Measurements from ENCODE around the gene GALNS. TPM values are rescaled to one million over a fixed set of nuclear protein-coding genes. Genes with fewer than 3 reads are reported as not detected.

Gene GALNS
- total and polyA plus RNA-seq, 2 of the 13 experiments (the other 11 are each of a cell fraction or from before 2014, with no cell fraction given) = 9.2 to 9.8 TPM

DNA sequence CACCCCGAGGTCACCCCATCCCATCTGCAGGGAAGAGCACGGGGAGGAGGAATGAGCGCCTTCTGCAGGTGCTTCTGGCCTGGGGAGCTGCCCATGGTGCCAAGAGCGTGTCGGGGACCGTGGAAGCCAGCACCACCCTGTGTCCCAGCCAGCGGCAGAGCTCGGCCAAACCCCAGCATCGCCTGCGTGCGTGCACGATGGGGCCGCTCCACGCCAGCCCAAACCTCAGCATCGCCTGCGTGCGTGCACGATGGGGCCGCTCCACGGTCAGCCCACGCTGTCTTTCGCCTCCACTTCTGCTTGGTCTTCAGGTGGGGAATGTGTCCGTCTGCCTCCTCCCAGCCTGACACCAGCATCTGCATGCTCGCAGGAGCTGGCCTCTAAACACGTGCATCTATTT lies 13.9 kb downstream of the GALNS start:
- Histone ChIP-seq H3K27ac (ENCODE audit: extremely low read length, insufficient read depth, low read length) (no peak overlapping the region), H3K79me2 (ENCODE audit: insufficient read depth, low read length) (no peaks in the 10 kb centered on the region), H3K4me2 (ENCODE audit: low read depth, low read length) (no peak overlapping the region), H4K20me1 (ENCODE audit: insufficient read depth, low read length) (no peaks in the 10 kb centered on the region), H3K4me1 (ENCODE audit: insufficient read depth, low read length) (no peaks in the 10 kb centered on the region), H2AFZ (ENCODE audit: low read length) (no peak overlapping the region), H3K9me3 (ENCODE audit: low read length) (no peaks in the 10 kb centered on the region), H3K4me3 (replicated peaks in 1 of 3; ENCODE audit: insufficient read depth in 1 of 3, low read depth in 2 of 3, low read length in 3 of 3) (no peak overlapping the region), H3K27me3 (ENCODE audit: control insufficient read depth in 1 of 2, insufficient read depth in 2 of 2, low read length in 2 of 2) (no peaks in the 10 kb centered on the region), H3K9ac (ENCODE audit: insufficient read depth, low read depth, low read length) (no peak overlapping the region), H3K36me3 (replicated peaks in 1 of 2; ENCODE audit: control insufficient read depth in 1 of 2, insufficient read depth in 2 of 2, low read length in 2 of 2) (no peaks in the 10 kb centered on the region; a peak in 1 of 5 replicates)
- WGBS (ENCODE audit: low lambda C conversion rate) = 93% methylated on average over 18 of the region's 25 CpGs
- peak; percentile 20 for TF ChIP-seq AGO2 (optimal IDR thresholded peaks at IDR 0.05; ENCODE audit: low read depth, low read length)
- no peak for TF ChIP-seq HNF4A (CRISPR knock-in tag; IDR thresholded peaks at IDR 0.05)
- in situ Hi-C loops (cut with HindIII; ENCODE audit: extremely low pct_ligation_motif_present, low pct_unique_long_range_greater_than_20kb) = no loop called here
- no peak for FAIRE-seq
- no TSS peak for BruUV-seq (replicated peaks)
- ATAC-seq = no peak
- DNase-seq (ENCODE audit: low spot score) = no peak
- ChIA-PET CTCF (ENCODE audit: low intra/inter-chr PET ratio, low total read pairs) (no interaction called here), POLR2A (no interaction called here)
- intact Hi-C loops (cut with micrococcal nuclease; ENCODE audit: unreplicated experiment) = no loop called here

DNA sequence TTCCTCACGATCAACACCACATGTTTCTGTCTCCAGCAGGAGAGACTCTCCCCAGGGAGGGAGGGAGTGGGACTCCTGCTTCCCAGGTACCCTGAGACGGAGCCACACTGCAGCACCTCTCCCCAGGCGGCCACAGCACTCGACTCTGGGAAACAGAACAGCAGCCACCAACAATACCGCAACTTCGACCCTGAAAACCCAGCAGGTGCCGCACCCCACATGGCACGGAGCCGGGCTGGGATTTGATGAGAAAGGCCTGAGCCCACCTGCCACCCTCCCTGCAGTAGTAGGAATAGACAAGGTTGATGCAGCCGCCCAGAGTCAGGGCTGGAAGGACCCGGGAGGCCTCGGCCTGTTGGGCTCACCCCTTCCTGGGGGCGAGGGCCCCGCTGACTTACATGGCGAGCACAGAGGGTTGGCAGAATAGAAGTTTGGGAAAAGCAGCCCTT lies 14.4 kb downstream of the GALNS start:
- ChIA-PET CTCF (ENCODE audit: low intra/inter-chr PET ratio, low total read pairs) (no interaction called here), POLR2A (no interaction called here)
- Histone ChIP-seq H3K4me3 (replicated peaks in 1 of 3; ENCODE audit: insufficient read depth in 1 of 3, low read depth in 2 of 3, low read length in 3 of 3) (no peak overlapping the region), H3K9me3 (ENCODE audit: low read length) (no peaks in the 10 kb centered on the region), H4K20me1 (ENCODE audit: insufficient read depth, low read length) (no peaks in the 10 kb centered on the region), H3K27ac (ENCODE audit: extremely low read length, insufficient read depth, low read length) (no peak overlapping the region), H3K79me2 (ENCODE audit: insufficient read depth, low read length) (no peaks in the 10 kb centered on the region), H3K36me3 (replicated peaks in 1 of 2; ENCODE audit: control insufficient read depth in 1 of 2, insufficient read depth in 2 of 2, low read length in 2 of 2) (no peaks in the 10 kb centered on the region; a peak in 1 of 5 replicates), H3K9ac (ENCODE audit: insufficient read depth, low read depth, low read length) (no peak overlapping the region), H3K27me3 (ENCODE audit: control insufficient read depth in 1 of 2, insufficient read depth in 2 of 2, low read length in 2 of 2) (no peaks in the 10 kb centered on the region), H3K4me1 (ENCODE audit: insufficient read depth, low read length) (no peaks in the 10 kb centered on the region), H3K4me2 (ENCODE audit: low read depth, low read length) (no peak overlapping the region), H2AFZ (ENCODE audit: low read length) (no peak overlapping the region)
- BruUV-seq (replicated peaks) = no TSS peak
- DNase-seq (ENCODE audit: low spot score) (no peak), ATAC-seq (no peak), FAIRE-seq (no peak)
- 85% methylated on average over 11 of the region's 15 CpGs for WGBS (ENCODE audit: low lambda C conversion rate)
- in situ Hi-C loops (cut with HindIII; ENCODE audit: extremely low pct_ligation_motif_present, low pct_unique_long_range_greater_than_20kb) = no loop called here
- no peak for TF ChIP-seq STAG1 (CRISPR knock-in tag; IDR thresholded peaks at IDR 0.05)
- no peak for TF ChIP-seq ZNF546 (CRISPR knock-in tag; conservative IDR thresholded peaks at IDR 0.05)
- no peak for TF ChIP-seq MAZ (IDR thresholded peaks at IDR 0.05; ENCODE audit: borderline replicate concordance, low read depth, low read length)
- no peak for TF ChIP-seq MAZ (CRISPR knock-in tag; IDR thresholded peaks at IDR 0.05; ENCODE audit: low read depth)
- TF ChIP-seq, protein P1, sequence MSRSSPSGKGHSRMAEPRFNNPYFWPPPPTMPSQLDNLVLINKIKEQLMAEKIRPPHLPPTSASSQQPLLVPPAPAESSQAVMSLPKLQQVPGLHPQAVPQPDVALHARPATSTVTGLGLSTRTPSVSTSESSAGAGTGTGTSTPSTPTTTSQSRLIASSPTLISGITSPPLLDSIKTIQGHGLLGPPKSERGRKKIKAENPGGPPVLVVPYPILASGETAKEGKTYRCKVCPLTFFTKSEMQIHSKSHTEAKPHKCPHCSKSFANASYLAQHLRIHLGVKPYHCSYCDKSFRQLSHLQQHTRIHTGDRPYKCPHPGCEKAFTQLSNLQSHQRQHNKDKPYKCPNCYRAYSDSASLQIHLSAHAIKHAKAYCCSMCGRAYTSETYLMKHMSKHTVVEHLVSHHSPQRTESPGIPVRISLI (CRISPR knock-in tag; IDR thresholded peaks at IDR 0.05; ENCODE audit: borderline replicate concordance) = no peak
- TF ChIP-seq, protein P2, sequence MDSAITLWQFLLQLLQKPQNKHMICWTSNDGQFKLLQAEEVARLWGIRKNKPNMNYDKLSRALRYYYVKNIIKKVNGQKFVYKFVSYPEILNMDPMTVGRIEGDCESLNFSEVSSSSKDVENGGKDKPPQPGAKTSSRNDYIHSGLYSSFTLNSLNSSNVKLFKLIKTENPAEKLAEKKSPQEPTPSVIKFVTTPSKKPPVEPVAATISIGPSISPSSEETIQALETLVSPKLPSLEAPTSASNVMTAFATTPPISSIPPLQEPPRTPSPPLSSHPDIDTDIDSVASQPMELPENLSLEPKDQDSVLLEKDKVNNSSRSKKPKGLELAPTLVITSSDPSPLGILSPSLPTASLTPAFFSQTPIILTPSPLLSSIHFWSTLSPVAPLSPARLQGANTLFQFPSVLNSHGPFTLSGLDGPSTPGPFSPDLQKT (CRISPR knock-in tag; IDR thresholded peaks at IDR 0.05; ENCODE audit: borderline replicate concordance) = no peak
- TF ChIP-seq ZFP90 (CRISPR knock-in tag; IDR thresholded peaks at IDR 0.05; ENCODE audit: borderline replicate concordance) = no peak
- intact Hi-C loops (cut with micrococcal nuclease; ENCODE audit: unreplicated experiment) = no loop called here
